DND-41 (cell line): Measurements from ENCODE around the gene GABRG3.

Experiments used
- ATAC-seq: fragments of 200-7000 bp; cut with Tn5 transposase; 3 replicates; pipeline ENCODE4 v1.9.1; 2021; ENCODE audit warnings: low read depth; ENCODE audit not compliant: insufficient read depth
- DNase-seq: peaks from one replicate; pipeline ENCODE4 v3.0.0-alpha.2; 2020
- H2AFZ ChIP-seq: 2 replicates; pipeline ENCODE4 v1.6.0; 2012; ENCODE audit warnings: low read depth, low read length
- H3K27ac ChIP-seq: 2 replicates; pipeline ENCODE4 v1.5.1; 2012; ENCODE audit warnings: low read length, inconsistent platforms
- H3K27me3 ChIP-seq: fragments of 200-600 bp; sonication (generic); 2 replicates; pipeline ENCODE4 v1.6.0; 2012; ENCODE audit warnings: low read length, mild to moderate bottlenecking, inconsistent platforms; ENCODE audit not compliant: insufficient read depth, poor library complexity
- H3K36me3 ChIP-seq: 2 replicates; pipeline ENCODE4 v1.5.1; 2012; ENCODE audit warnings: low read length, inconsistent platforms; ENCODE audit not compliant: insufficient read depth
- H3K4me1 ChIP-seq: 2 replicates; pipeline ENCODE4 v1.5.1; 2012; ENCODE audit warnings: mild to moderate bottlenecking, low read length; ENCODE audit not compliant: insufficient read depth
- H3K4me2 ChIP-seq: 2 replicates; pipeline ENCODE4 v1.6.0; 2012; ENCODE audit warnings: mild to moderate bottlenecking, moderate library complexity, low read length, inconsistent platforms; ENCODE audit not compliant: insufficient read depth
- H3K4me3 ChIP-seq, 2 experiments: fragments of 200-600 bp in 1 of 2; shearing (Covaris generic) in 1 of 2; 2 replicates each; pipeline ENCODE4 v1.5.1; 2012 to 2016; ENCODE audit warnings: inconsistent platforms in 2 of 2, low read length in 2 of 2, mild to moderate bottlenecking in 2 of 2, low read depth in 1 of 2, moderate library complexity in 1 of 2
- H3K79me2 ChIP-seq: 2 replicates; pipeline ENCODE4 v1.6.0; 2012; ENCODE audit warnings: low read length, inconsistent platforms; ENCODE audit not compliant: insufficient read depth
- H3K9ac ChIP-seq: 2 replicates; pipeline ENCODE4 v1.6.0; 2012; ENCODE audit warnings: low read depth, mild to moderate bottlenecking, inconsistent platforms, low read length, moderate library complexity
- H3K9me3 ChIP-seq: 2 replicates; pipeline ENCODE4 v1.5.1; 2012; ENCODE audit warnings: low read length, moderate library complexity, mild to moderate bottlenecking, inconsistent platforms; ENCODE audit not compliant: insufficient read depth, severe bottlenecking
- H4K20me1 ChIP-seq: 2 replicates; pipeline ENCODE4 v1.6.0; 2012; ENCODE audit warnings: low read length; ENCODE audit not compliant: insufficient read depth
- EZH2 ChIP-seq: IDR thresholded peaks from 3 replicates; pipeline ENCODE4 v1.6.1; 2012; ENCODE audit warnings: borderline replicate concordance, low read depth, mild to moderate bottlenecking, moderate library complexity, low read length, inconsistent platforms; ENCODE audit not compliant: severe bottlenecking
- TF ChIP-seq, protein P1 (sequence below): IDR thresholded peaks from 2 replicates; pipeline ENCODE4 v1.5.1; 2012; ENCODE audit warnings: borderline replicate concordance, low read length, moderate library complexity, mild to moderate bottlenecking; ENCODE audit not compliant: poor library complexity, severe bottlenecking; ENCODE audit errors: extremely low read depth

GABRG3 gene

DNA sequence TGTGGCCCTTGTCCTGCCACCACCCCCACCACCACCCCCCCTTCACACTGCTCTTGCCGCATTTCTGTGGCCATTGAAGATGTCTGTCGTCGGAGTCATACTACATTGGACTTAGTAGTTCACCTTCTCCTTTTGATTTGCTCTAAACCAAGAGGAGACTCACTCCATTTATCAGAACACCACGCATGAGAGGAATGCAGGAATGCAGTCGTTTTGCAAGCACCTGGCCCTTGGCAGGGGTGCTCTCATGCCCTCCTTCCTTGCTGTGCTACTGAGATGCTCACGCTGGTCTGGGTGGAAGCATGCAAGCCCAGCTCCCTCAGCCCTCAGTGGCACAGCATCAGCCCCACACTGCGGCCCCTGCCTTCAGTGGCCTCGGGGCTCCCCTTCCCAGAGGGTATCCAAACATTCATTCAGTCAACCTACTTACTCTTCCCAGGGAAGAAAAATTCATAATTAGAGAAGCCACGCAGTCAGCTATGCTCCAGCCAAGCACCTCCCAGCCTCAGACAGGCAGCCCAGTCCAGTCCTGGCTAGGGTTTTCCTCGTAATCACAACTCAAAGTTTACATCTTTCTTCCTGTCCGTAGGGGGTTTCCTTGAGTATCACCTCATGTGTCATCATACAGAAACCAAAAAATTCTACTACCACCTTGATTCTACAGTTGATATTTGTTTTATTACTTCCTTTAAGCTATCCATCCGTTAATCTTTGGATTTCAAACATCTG is 520.0 kb downstream of the GABRG3 start:
- H3K9ac ChIP-seq = no peak overlapping the region
- no peak overlapping the region for H2AFZ ChIP-seq
- H3K27me3 ChIP-seq = no peaks in the 10 kb centered on the region

DNA sequence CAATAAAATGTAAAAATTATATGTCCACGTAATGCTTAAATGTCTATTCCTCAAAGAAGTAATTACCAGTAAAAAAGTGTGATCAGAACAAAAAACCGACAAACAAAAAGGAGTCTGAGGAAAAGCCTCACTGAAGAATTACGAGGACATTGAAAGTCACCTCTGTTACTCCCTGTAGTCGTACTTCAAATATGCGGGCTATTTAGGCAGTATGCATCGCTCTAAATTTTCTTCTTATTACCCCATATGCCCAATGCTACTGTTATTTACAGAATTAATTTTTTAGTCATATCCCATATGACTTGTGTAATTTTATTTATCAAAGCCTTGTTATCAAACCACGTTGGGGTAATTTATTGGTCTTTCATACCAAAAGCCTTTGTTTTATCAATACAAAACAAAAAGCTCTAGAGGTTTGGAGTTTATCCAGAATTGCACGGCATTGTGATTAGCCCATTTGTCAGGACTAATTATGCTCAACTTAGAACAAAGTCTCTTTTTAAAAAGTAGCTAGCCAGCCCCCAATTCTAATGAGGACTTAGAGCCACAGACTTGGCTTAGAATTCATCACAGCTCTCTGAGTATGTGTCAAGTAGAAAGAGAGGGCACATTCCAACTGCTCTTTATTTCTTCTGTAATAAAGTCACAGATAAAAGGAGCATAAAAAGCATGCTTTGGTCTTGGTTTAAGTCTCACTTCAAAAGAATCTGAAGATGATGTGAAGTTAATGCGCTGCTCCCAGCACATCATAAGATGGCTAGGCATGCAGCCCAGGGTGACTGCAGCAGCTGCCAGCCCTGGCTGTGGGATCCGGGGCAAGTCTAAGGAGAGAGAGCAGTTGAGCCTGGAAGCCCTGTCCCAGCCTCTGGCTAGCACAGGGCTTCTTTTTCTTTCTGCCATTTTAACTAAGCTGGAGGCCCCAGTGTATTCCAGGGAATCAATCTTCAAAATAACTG is 521.0 kb downstream of the GABRG3 start:
- Histone ChIP-seq H4K20me1 (no peaks in the 10 kb centered on the region), H3K36me3 (no peaks in the 10 kb centered on the region), H3K27me3 (no peaks in the 10 kb centered on the region), H2AFZ (no peak overlapping the region), H3K9ac (no peak overlapping the region), H3K4me1 (no peaks in the 10 kb centered on the region), H3K79me2 (no peaks in the 10 kb centered on the region), H3K9me3 (no peaks in the 10 kb centered on the region), H3K4me3 (no peak overlapping the region), H3K27ac (no peak overlapping the region), H3K4me2 (no peak overlapping the region)
- DNase-seq (no peak), ATAC-seq (no peak)
- TF ChIP-seq EZH2 = no peak
- TF ChIP-seq, protein P1, sequence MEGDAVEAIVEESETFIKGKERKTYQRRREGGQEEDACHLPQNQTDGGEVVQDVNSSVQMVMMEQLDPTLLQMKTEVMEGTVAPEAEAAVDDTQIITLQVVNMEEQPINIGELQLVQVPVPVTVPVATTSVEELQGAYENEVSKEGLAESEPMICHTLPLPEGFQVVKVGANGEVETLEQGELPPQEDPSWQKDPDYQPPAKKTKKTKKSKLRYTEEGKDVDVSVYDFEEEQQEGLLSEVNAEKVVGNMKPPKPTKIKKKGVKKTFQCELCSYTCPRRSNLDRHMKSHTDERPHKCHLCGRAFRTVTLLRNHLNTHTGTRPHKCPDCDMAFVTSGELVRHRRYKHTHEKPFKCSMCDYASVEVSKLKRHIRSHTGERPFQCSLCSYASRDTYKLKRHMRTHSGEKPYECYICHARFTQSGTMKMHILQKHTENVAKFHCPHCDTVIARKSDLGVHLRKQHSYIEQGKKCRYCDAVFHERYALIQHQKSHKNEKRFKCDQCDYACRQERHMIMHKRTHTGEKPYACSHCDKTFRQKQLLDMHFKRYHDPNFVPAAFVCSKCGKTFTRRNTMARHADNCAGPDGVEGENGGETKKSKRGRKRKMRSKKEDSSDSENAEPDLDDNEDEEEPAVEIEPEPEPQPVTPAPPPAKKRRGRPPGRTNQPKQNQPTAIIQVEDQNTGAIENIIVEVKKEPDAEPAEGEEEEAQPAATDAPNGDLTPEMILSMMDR = no peak

More for the DNA sequence above, 520.0 kb downstream of the GABRG3 start:
- ATAC-seq (no peak), DNase-seq (no peak)
- Histone ChIP-seq H3K4me3 (no peak overlapping the region), H3K9me3 (no peaks in the 10 kb centered on the region), H3K79me2 (no peaks in the 10 kb centered on the region), H3K4me2 (no peak overlapping the region), H3K36me3 (no peaks in the 10 kb centered on the region), H4K20me1 (no peaks in the 10 kb centered on the region), H3K27ac (no peak overlapping the region), H3K4me1 (no peaks in the 10 kb centered on the region)
- TF ChIP-seq, protein P1 = no peak
- no peak for TF ChIP-seq EZH2

DNA sequence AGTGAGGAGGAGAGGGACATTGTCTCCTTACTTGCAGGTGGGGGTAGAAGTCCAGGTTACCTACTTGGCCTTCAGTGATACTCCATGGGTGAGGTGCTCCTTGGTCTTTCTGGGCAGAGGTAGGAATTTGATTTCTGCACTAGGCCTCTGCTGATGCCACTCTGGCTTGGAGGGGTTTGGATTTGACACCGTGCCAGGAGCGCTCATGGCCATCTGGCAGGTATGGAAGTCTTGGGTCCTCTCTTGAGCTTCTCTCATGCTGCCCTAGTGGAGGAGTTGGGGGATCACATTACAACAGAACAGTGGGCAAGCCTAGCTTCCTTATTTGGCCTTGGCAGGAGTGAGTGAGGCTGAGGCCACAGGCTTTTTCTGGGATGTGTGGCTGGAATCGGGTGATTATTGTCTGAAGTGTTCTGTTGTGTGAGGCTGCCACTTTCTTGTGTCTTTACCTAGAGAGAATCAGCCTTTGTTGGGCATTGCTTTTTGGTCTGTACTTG is 525.0 kb downstream of the GABRG3 start:
- H3K27me3 ChIP-seq = no peaks in the 10 kb centered on the region
- no peaks in the 10 kb centered on the region for H3K9me3 ChIP-seq
- ATAC-seq (no peak), DNase-seq (no peak)
- H3K79me2 ChIP-seq = no peaks in the 10 kb centered on the region
- no peaks in the 10 kb centered on the region for H3K4me1 ChIP-seq
- no peak overlapping the region for H3K4me3 ChIP-seq
- H3K9ac ChIP-seq = no peak overlapping the region
- TF ChIP-seq EZH2 = no peak
- TF ChIP-seq, protein P1 = no peak
- H3K36me3 ChIP-seq = no peaks in the 10 kb centered on the region
- no peak overlapping the region for H2AFZ ChIP-seq
- H4K20me1 ChIP-seq = no peaks in the 10 kb centered on the region
- no peak overlapping the region for H3K4me2 ChIP-seq
- no peak overlapping the region for H3K27ac ChIP-seq
